GM23248 (cell line): ENCODE measurements around the gene TUBA3C. TPM values are rescaled to one million over a fixed set of nuclear protein-coding genes. Genes with fewer than 3 reads are reported as not detected.
"Not testable (repeated sequence)": the region's sequence is repeated elsewhere in the genome, so short reads cannot be mapped to it uniquely, and the experiment has no call there.

Source experiments
- DNase-seq: peaks from one replicate; pipeline ENCODE4 v3.0.0-alpha.2; 2015
- H2AFZ ChIP-seq: fragments of 200-600 bp; sonication (generic); 2 replicates; pipeline ENCODE4 v1.6.1; 2016; ENCODE audit warnings: antibody characterized with exemption
- H3F3A ChIP-seq: fragments of 200-600 bp; sonication (generic); 2 replicates; pipeline ENCODE4 v1.6.1; 2016; ENCODE audit warnings: mild to moderate bottlenecking, antibody characterized with exemption, mixed run types; ENCODE audit not compliant: insufficient read depth
- H3K27ac ChIP-seq: fragments of 200-600 bp; sonication (generic); 2 replicates; pipeline ENCODE4 v1.5.1; 2016; ENCODE audit warnings: mild to moderate bottlenecking
- H3K27me3 ChIP-seq: fragments of 200-600 bp; sonication (generic); replicated peaks from 2 replicates; pipeline ENCODE4 v1.6.1; 2016; ENCODE audit warnings: mild to moderate bottlenecking; ENCODE audit not compliant: insufficient read depth
- H3K36me3 ChIP-seq: fragments of 200-600 bp; sonication (generic); 2 replicates; pipeline ENCODE4 v1.6.1; 2016; ENCODE audit warnings: low read depth, mild to moderate bottlenecking
- H3K4me1 ChIP-seq: fragments of 200-600 bp; sonication (generic); 2 replicates; pipeline ENCODE4 v1.6.1; 2016; ENCODE audit warnings: mild to moderate bottlenecking; ENCODE audit not compliant: insufficient read depth
- H3K4me2 ChIP-seq: fragments of 200-600 bp; sonication (generic); one replicate; pipeline ENCODE4 v1.6.1; 2016; ENCODE audit warnings: mild to moderate bottlenecking; ENCODE audit not compliant: unreplicated experiment
- H3K4me3 ChIP-seq: fragments of 200-600 bp; sonication (generic); 2 replicates; pipeline ENCODE4 v1.5.1; 2016; ENCODE audit warnings: mild to moderate bottlenecking
- H3K79me2 ChIP-seq: fragments of 200-600 bp; sonication (generic); 2 replicates; pipeline ENCODE4 v1.6.1; 2016; ENCODE audit warnings: mild to moderate bottlenecking; ENCODE audit not compliant: insufficient read depth
- H3K9ac ChIP-seq: fragments of 200-600 bp; sonication (generic); 2 replicates; pipeline ENCODE4 v1.6.1; 2016; ENCODE audit warnings: mild to moderate bottlenecking
- H3K9me2 ChIP-seq: fragments of 200-600 bp; sonication (generic); 2 replicates; pipeline ENCODE4 v1.6.1; 2016; ENCODE audit warnings: mixed run types, mild to moderate bottlenecking, moderate library complexity; ENCODE audit not compliant: insufficient read depth
- H3K9me3 ChIP-seq: fragments of 200-600 bp; sonication (generic); one replicate; pipeline ENCODE4 v1.6.1; 2017; ENCODE audit warnings: low read depth
- H4K20me1 ChIP-seq: fragments of 200-600 bp; sonication (generic); 2 replicates; pipeline ENCODE4 v1.6.0; 2016; ENCODE audit not compliant: insufficient read depth
- EZH2 ChIP-seq: fragments of 200-600 bp; sonication (generic); IDR thresholded peaks from 2 replicates; pipeline ENCODE4 v1.6.1; 2018; ENCODE audit warnings: antibody characterized with exemption, mild to moderate bottlenecking; ENCODE audit not compliant: insufficient read depth, poor library complexity, severe bottlenecking
- EZH2phosphoT487 ChIP-seq: fragments of 200-600 bp; sonication (generic); IDR thresholded peaks from 2 replicates; pipeline ENCODE4 v1.6.1; 2018; ENCODE audit warnings: antibody characterized with exemption, moderate library complexity, mild to moderate bottlenecking, low read depth; ENCODE audit not compliant: insufficient read depth
- WGBS, 2 experiments: methylation state at CpG; one replicate each; pipeline ENCODE4 v1.1.6; 2015 to 2017; ENCODE audit warnings: low lambda C conversion rate in 2 of 2, low coverage in 1 of 2; ENCODE audit errors: missing lambda C conversion rate in 2 of 2; 5-methylcytosine and 5-hydroxymethylcytosine counted together
- in situ Hi-C: fragments of 300-500 bp; cut with MboI; formaldehyde crosslinking; loops from 2 replicates; pipeline ENCODE4 v1.15.0; 2020
- polyA plus RNA-seq: library from polyadenylated mRNA; unstranded; fragments of >200 nt; fragmentation: Nextera tagmentation; extraction: Ambion mirVana; gene quantifications from 2 replicates; pipeline ENCODE4 v1.2.1, GENCODE V29; 2016
- total RNA-seq: library from RNA; depleted of rRNA; stranded (reverse); fragments of >200 nt; shearing (Covaris generic); gene quantifications from 2 replicates; pipeline ENCODE4 v1.2.3, GENCODE V29; 2014

The TUBA3C gene
- total and polyA plus RNA-seq, 2 experiments from 2014 or later, result not detected

DNA sequence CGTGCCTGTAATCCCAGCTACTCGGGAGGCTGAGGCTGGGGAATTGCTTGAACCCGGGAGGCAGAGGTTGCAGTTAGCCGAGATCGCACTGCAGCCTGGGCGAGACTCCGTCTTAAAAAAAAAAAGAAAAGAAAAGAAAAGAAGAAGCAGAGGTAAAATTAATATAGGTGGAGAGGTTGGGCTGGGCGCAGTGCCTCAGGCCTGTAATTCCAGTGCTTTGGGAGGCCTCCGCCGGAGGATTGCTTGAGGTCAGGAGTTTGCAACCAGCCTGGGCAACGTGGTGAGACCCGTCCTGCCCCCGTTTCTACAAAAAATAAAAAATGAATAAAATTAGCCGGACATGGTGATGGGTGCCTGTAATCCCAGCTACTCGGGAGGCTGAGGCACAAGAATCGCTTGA is 912 bp upstream of the TUBA3C start:
- H3K79me2 ChIP-seq, result no peaks in the 10 kb centered on the region
- H3K27ac ChIP-seq, result no peak overlapping the region
- H4K20me1 ChIP-seq, result no peaks in the 10 kb centered on the region
- H3K4me2 ChIP-seq, result no peak overlapping the region
- H3K4me1 ChIP-seq, result no peaks in the 10 kb centered on the region
- H3K9me3 ChIP-seq, result no peaks in the 10 kb centered on the region
- H3K9me2 ChIP-seq, result no peaks in the 10 kb centered on the region
- DNase-seq, result no peak
- H3K36me3 ChIP-seq, result no peaks in the 10 kb centered on the region
- H3K4me3 ChIP-seq, result no peak overlapping the region
- H3K9ac ChIP-seq, result no peak overlapping the region
- H3K27me3 ChIP-seq, result no peaks in the 10 kb centered on the region
- in situ Hi-C loops, result no loop called here
- no peak overlapping the region for H2AFZ ChIP-seq
- WGBS, 2 experiments, result 49 to 57% methylated on average over 15 to 16 of the region's 16 CpGs
- H3F3A ChIP-seq, result no peaks in the 10 kb centered on the region
- TF ChIP-seq EZH2phosphoT487 (no peak), EZH2 (no peak)

GRCh38 chr13:19181021-19181620 is 503 bp downstream of the TUBA3C start:
- H3K4me3 ChIP-seq, result no peak overlapping the region
- no peaks in the 10 kb centered on the region for H4K20me1 ChIP-seq
- DNase-seq, result no peak
- H3K4me2 ChIP-seq, result no peak overlapping the region
- no peaks in the 10 kb centered on the region for H3K79me2 ChIP-seq
- WGBS, 2 experiments, result 64 to 65% methylated on average over 24 of the region's 24 CpGs
- no peaks in the 10 kb centered on the region for H3F3A ChIP-seq
- TF ChIP-seq EZH2phosphoT487 (no peak), EZH2 (no peak)
- no peak overlapping the region for H3K9ac ChIP-seq
- H3K4me1 ChIP-seq, result no peaks in the 10 kb centered on the region
- H3K27ac ChIP-seq, result no peak overlapping the region
- H3K9me2 ChIP-seq, result no peaks in the 10 kb centered on the region
- no peaks in the 10 kb centered on the region for H3K9me3 ChIP-seq
- no peaks in the 10 kb centered on the region for H3K36me3 ChIP-seq
- H3K27me3 ChIP-seq, result no peaks in the 10 kb centered on the region
- in situ Hi-C loops, result no loop called here
- H2AFZ ChIP-seq, result no peak overlapping the region

DNA sequence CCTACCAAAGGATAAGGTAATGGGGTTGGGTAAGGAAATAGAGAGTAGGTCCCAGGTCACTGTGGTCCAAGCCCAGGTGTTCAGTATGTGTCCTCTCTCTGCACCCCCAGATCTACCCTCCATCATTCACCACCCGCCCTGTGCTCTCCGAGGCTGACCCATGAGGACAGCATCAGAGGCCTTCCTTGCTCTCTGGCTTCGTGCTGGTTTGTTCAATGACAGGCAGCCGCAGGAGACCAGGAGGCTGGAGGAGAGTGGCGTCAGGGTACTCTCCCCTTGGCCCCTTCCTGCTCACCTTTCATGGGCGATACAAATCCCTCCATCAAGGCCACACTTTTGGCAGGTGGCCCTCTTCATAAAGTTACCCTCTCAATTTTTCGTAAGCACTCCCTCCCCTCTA is 1.7 kb downstream of the TUBA3C start:
- H3K27ac ChIP-seq, result no peak overlapping the region
- H3K36me3 ChIP-seq, result no peaks in the 10 kb centered on the region
- 37 to 42% methylated on average over 7 of the region's 7 CpGs for WGBS, 2 experiments
- no peaks in the 10 kb centered on the region for H3K79me2 ChIP-seq
- no peak overlapping the region for H3K9ac ChIP-seq
- no peak overlapping the region for H3K4me3 ChIP-seq
- in situ Hi-C loops, result no loop called here
- no peaks in the 10 kb centered on the region for H3F3A ChIP-seq
- no peaks in the 10 kb centered on the region for H3K4me1 ChIP-seq
- no peak overlapping the region for H3K4me2 ChIP-seq
- DNase-seq, result no peak
- H3K9me2 ChIP-seq, result no peaks in the 10 kb centered on the region
- no peak overlapping the region for H2AFZ ChIP-seq
- TF ChIP-seq EZH2 (no peak), EZH2phosphoT487 (no peak)
- no peaks in the 10 kb centered on the region for H3K27me3 ChIP-seq
- no peaks in the 10 kb centered on the region for H4K20me1 ChIP-seq
- H3K9me3 ChIP-seq, result no peaks in the 10 kb centered on the region

- H2AFZ ChIP-seq, result no peak overlapping the region
- H3K27me3 ChIP-seq, result no peaks in the 10 kb centered on the region
- H3K9ac ChIP-seq, result no peak overlapping the region
- no peaks in the 10 kb centered on the region for H3K9me2 ChIP-seq
- no peak for DNase-seq
- no peaks in the 10 kb centered on the region for H4K20me1 ChIP-seq
- 24 to 31% methylated on average over 15 of the region's 15 CpGs for WGBS, 2 experiments
- no peak overlapping the region for H3K4me2 ChIP-seq
- in situ Hi-C loops, result no loop called here
- H3K4me1 ChIP-seq, result no peaks in the 10 kb centered on the region
- H3K9me3 ChIP-seq, result no peaks in the 10 kb centered on the region
- no peak overlapping the region for H3K4me3 ChIP-seq
- no peaks in the 10 kb centered on the region for H3F3A ChIP-seq
- H3K79me2 ChIP-seq, result no peaks in the 10 kb centered on the region
- H3K27ac ChIP-seq, result no peak overlapping the region
- no peaks in the 10 kb centered on the region for H3K36me3 ChIP-seq
- TF ChIP-seq EZH2, result no peak
These were observed 2.6 kb downstream of the TUBA3C start for GRCh38 chr13:19178901-19179593.

- H3K9me3 ChIP-seq, H3K4me2 ChIP-seq, H3K9ac ChIP-seq, H3K27ac ChIP-seq, in situ Hi-C loops, DNase-seq, H3K27me3 ChIP-seq, H3K4me3 ChIP-seq, H3K36me3 ChIP-seq, H4K20me1 ChIP-seq, H3K79me2 ChIP-seq, H2AFZ ChIP-seq, H3K4me1 ChIP-seq, H3K9me2 ChIP-seq, H3F3A ChIP-seq: not testable (repeated sequence)
- WGBS, 2 experiments, result 49 to 54% methylated on average over 26 to 35 of the region's 36 CpGs
These were observed 4.4 kb downstream of the TUBA3C start for GRCh38 chr13:19176981-19177776.
